Measurements from ENCODE around the gene BRD4. TPM values are rescaled to one million over a fixed set of nuclear protein-coding genes. Genes with fewer than 3 reads are reported as not detected.
A peak's percentile ranks its signal among the peaks of the same experiment; 100 is the strongest.

The BRD4 gene
- total and polyA plus RNA-seq, 2 of the 13 experiments (the other 11 are each of a cell fraction or from before 2014, with no cell fraction given), result 10.5 to 11.4 TPM

DNA sequence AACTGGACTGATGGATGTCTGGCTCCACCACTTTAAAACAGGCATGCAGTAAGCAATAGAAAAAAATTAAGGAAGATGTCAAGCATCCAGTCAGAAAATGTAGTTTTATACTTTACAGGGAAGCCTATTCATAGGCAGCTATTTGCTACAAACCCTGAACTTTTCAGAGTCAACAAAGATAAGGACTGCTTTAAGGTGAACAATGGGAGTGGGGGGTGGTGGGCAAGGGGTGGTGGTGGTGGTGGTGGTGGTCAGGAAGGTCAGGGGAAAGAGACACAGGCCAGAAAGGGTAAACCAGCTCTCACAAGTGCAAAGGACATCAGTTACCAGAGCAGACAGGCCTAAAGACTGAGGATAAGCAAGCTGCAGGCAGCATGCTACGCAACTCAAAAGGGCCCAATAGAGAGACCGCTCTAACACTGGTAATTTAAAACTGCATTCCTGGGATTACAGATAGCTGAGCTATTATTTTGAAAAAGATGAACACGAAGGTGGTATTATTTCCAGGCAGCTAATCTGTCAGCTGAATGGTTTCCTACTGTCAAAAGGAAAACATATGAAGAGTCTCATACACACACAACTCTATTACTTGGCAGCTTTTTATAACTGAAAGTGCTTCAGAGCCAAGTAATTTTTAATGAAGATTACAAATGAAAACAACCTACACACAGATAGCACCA, 14.8 kb downstream of the BRD4 start:
- Histone ChIP-seq H3K36me3 (replicated peaks in 1 of 2; ENCODE audit: control insufficient read depth in 1 of 2, insufficient read depth in 2 of 2, low read length in 2 of 2) (peaks cover 5 to 10% of the 10 kb centered on the region in 2 experiments; a peak in 3 of 5 replicates), H3K9me3 (ENCODE audit: low read length) (no peaks in the 10 kb centered on the region), H4K20me1 (ENCODE audit: insufficient read depth, low read length) (peaks cover 88% of the 10 kb centered on the region), H3K4me1 (ENCODE audit: insufficient read depth, low read length) (peaks cover 85% of the 10 kb centered on the region), H2AFZ (ENCODE audit: low read length) (no peak overlapping the region), H3K27ac (ENCODE audit: extremely low read length, insufficient read depth, low read length) (peak overlapping the region; percentile 45), H3K27me3 (ENCODE audit: control insufficient read depth in 1 of 2, insufficient read depth in 2 of 2, low read length in 2 of 2) (no peaks in the 10 kb centered on the region), H3K79me2 (ENCODE audit: insufficient read depth, low read length) (peaks cover 97% of the 10 kb centered on the region), H3K9ac (ENCODE audit: insufficient read depth, low read depth, low read length) (no peak overlapping the region), H3K4me2 (ENCODE audit: low read depth, low read length) (peak overlapping the region; percentile 60), H3K4me3 (replicated peaks in 1 of 3; ENCODE audit: insufficient read depth in 1 of 3, low read depth in 2 of 3, low read length in 3 of 3) (no peak overlapping the region; a peak in 1 of 6 replicates)
- intact Hi-C loops (cut with micrococcal nuclease; ENCODE audit: unreplicated experiment), result no loop called here
- 26% methylated on average over 3 of the region's 3 CpGs for WGBS (ENCODE audit: low lambda C conversion rate)
- POLR2A ChIA-PET, result interaction anchor here (0.7 to 2.1 kb wide), 4 partner anchors 15 to 61 kb away, joined by 3 to 9 read pairs (median 6); no protein-coding TSS in a partner anchor
- DNase-seq (ENCODE audit: low spot score) (peak; percentile 66), FAIRE-seq (peak; percentile 47), ATAC-seq (peak; percentile 83)
- TSS peak; percentile 8 for BruUV-seq (replicated peaks)
- CTCF ChIA-PET (ENCODE audit: low intra/inter-chr PET ratio, low total read pairs), result no interaction called here
- in situ Hi-C loops (cut with HindIII; ENCODE audit: extremely low pct_ligation_motif_present, low pct_unique_long_range_greater_than_20kb), result no loop called here
- TF ChIP-seq HNF4A (CRISPR knock-in tag; IDR thresholded peaks at IDR 0.05) (peak; percentile 19; the same call in 1 of the 2 replicates), SOX13 (IDR thresholded peaks at IDR 0.05) (0 out of 2 replicates have a peak, but pooled peaks have one; percentile 35), SOX13 (CRISPR knock-in tag; conservative IDR thresholded peaks at IDR 0.05 in 1 of 2, IDR thresholded peaks at IDR 0.05 in 1 of 2) (peak in 1 of 2 experiments; percentile 66; a peak in 2 of 4 replicates), SOX5 (CRISPR knock-in tag; IDR thresholded peaks at IDR 0.05; ENCODE audit: borderline replicate concordance) (0 out of 2 replicates have a peak, but pooled peaks have one; percentile 13), SOX6 (IDR thresholded peaks at IDR 0.05) (no peak), SOX6 (CRISPR knock-in tag; IDR thresholded peaks at IDR 0.05) (peak; percentile 80), SAP130 (CRISPR knock-in tag; IDR thresholded peaks at IDR 0.05; ENCODE audit: low read depth) (0 out of 2 replicates have a peak, but pooled peaks have one; percentile 23), EP300 (IDR thresholded peaks at IDR 0.05; ENCODE audit: low read depth in 2 of 2, low read length in 2 of 2) (peak in 1 of 2 experiments; percentile 18; a peak in 1 of 4 replicates), EP300 (CRISPR knock-in tag; IDR thresholded peaks at IDR 0.05; ENCODE audit: borderline replicate concordance) (no peak)
- TF ChIP-seq, protein P1, sequence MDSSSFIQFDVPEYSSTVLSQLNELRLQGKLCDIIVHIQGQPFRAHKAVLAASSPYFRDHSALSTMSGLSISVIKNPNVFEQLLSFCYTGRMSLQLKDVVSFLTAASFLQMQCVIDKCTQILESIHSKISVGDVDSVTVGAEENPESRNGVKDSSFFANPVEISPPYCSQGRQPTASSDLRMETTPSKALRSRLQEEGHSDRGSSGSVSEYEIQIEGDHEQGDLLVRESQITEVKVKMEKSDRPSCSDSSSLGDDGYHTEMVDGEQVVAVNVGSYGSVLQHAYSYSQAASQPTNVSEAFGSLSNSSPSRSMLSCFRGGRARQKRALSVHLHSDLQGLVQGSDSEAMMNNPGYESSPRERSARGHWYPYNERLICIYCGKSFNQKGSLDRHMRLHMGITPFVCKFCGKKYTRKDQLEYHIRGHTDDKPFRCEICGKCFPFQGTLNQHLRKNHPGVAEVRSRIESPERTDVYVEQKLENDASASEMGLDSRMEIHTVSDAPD (CRISPR knock-in tag; IDR thresholded peaks at IDR 0.05), result peak; percentile 52; the same call in 1 of the 2 replicates
- TF ChIP-seq, protein P2, sequence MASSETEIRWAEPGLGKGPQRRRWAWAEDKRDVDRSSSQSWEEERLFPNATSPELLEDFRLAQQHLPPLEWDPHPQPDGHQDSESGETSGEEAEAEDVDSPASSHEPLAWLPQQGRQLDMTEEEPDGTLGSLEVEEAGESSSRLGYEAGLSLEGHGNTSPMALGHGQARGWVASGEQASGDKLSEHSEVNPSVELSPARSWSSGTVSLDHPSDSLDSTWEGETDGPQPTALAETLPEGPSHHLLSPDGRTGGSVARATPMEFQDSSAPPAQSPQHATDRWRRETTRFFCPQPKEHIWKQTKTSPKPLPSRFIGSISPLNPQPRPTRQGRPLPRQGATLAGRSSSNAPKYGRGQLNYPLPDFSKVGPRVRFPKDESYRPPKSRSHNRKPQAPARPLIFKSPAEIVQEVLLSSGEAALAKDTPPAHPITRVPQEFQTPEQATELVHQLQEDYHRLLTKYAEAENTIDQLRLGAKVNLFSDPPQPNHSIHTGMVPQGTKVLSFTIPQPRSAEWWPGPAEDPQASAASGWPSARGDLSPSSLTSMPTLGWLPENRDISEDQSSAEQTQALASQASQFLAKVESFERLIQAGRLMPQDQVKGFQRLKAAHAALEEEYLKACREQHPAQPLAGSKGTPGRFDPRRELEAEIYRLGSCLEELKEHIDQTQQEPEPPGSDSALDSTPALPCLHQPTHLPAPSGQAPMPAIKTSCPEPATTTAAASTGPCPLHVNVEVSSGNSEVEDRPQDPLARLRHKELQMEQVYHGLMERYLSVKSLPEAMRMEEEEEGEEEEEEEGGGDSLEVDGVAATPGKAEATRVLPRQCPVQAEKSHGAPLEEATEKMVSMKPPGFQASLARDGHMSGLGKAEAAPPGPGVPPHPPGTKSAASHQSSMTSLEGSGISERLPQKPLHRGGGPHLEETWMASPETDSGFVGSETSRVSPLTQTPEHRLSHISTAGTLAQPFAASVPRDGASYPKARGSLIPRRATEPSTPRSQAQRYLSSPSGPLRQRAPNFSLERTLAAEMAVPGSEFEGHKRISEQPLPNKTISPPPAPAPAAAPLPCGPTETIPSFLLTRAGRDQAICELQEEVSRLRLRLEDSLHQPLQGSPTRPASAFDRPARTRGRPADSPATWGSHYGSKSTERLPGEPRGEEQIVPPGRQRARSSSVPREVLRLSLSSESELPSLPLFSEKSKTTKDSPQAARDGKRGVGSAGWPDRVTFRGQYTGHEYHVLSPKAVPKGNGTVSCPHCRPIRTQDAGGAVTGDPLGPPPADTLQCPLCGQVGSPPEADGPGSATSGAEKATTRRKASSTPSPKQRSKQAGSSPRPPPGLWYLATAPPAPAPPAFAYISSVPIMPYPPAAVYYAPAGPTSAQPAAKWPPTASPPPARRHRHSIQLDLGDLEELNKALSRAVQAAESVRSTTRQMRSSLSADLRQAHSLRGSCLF (CRISPR knock-in tag; IDR thresholded peaks at IDR 0.05; ENCODE audit: borderline replicate concordance), result no peak
- TF ChIP-seq, protein P3, sequence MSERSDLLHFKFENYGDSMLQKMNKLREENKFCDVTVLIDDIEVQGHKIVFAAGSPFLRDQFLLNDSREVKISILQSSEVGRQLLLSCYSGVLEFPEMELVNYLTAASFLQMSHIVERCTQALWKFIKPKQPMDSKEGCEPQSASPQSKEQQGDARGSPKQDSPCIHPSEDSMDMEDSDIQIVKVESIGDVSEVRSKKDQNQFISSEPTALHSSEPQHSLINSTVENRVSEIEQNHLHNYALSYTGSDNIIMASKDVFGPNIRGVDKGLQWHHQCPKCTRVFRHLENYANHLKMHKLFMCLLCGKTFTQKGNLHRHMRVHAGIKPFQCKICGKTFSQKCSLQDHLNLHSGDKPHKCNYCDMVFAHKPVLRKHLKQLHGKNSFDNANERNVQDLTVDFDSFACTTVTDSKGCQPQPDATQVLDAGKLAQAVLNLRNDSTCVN (CRISPR knock-in tag; IDR thresholded peaks at IDR 0.05; ENCODE audit: borderline replicate concordance), result no peak
- TF ChIP-seq, protein P4, sequence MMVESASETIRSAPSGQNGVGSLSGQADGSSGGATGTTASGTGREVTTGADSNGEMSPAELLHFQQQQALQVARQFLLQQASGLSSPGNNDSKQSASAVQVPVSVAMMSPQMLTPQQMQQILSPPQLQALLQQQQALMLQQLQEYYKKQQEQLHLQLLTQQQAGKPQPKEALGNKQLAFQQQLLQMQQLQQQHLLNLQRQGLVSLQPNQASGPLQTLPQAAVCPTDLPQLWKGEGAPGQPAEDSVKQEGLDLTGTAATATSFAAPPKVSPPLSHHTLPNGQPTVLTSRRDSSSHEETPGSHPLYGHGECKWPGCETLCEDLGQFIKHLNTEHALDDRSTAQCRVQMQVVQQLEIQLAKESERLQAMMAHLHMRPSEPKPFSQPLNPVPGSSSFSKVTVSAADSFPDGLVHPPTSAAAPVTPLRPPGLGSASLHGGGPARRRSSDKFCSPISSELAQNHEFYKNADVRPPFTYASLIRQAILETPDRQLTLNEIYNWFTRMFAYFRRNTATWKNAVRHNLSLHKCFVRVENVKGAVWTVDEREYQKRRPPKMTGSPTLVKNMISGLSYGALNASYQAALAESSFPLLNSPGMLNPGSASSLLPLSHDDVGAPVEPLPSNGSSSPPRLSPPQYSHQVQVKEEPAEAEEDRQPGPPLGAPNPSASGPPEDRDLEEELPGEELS (CRISPR knock-in tag; IDR thresholded peaks at IDR 0.05), result peak; percentile 43; the same call in 1 of the 2 replicates
